Stimulated activated CD4-positive, alpha-beta T cell treated with anti-CD3 and anti-CD28 coated beads, Interleukin-1b, Interleukin-23, amount 100 ng/mL, for 24 hours (primary cell): ENCODE data around the gene HSPBAP1.
A peak's percentile ranks its signal among the peaks of the same experiment; 100 is the strongest.

Source experiments
- DNase-seq, 4 experiments: peaks; one replicate each; pipeline ENCODE4 v3.0.0-alpha.2; 2020; ENCODE audit warnings: low read depth in 4 of 4, low spot score in 1 of 4

Gene HSPBAP1, protein sequence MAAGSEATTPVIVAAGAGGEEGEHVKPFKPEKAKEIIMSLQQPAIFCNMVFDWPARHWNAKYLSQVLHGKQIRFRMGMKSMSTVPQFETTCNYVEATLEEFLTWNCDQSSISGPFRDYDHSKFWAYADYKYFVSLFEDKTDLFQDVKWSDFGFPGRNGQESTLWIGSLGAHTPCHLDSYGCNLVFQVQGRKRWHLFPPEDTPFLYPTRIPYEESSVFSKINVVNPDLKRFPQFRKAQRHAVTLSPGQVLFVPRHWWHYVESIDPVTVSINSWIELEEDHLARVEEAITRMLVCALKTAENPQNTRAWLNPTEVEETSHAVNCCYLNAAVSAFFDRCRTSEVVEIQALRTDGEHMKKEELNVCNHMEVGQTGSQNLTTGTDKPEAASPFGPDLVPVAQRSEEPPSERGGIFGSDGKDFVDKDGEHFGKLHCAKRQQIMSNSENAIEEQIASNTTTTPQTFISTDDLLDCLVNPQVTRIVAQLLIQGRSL

DNA sequence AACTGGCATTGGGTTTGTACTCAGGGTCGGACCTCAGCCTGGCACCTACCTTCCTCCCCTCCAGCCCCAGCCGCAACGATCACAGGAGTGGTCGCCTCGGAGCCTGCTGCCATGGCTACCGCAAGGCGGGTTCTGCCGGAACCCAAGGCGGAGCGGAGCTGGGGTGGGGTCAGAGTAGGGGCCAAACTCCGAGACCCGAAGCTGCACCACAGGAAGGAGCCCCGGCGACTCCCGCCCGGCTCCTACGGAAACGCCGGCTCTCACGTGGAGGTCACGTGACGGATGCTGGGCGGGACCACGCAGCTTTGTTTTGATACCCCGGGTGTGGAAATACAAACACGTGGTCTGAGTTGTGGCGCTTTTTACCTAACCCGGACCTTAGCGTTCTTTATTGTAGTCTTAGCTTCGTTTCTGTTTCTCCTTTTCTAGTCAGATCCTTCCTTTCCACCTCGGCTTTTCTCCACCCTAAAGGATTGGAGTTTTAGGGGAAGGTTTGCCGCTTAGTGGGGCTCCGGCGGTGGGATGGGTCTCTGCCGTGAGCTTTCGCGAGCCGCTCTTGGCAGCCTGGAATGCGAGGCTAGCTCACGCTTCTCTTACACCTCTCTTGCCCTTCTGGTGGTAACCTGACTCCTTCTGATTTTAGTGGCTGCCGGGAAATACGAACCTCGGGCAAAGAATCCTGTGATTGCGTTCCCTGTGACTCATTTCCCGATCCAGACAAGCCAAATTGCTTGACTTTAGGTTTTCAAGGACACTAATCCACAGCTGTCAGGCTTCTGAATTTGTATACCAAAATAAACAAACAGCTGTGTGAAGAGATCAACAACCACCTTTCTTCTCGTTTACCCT is at the start of gene HSPBAP1:
Gene HSPBAP1 (minus strand): TSS at position 264 of the 849 bp plus-strand sequence. CDS start 151 bp downstream, at position 113.
- peak; percentile 72 to 84 (median 80) for DNase-seq

DNA sequence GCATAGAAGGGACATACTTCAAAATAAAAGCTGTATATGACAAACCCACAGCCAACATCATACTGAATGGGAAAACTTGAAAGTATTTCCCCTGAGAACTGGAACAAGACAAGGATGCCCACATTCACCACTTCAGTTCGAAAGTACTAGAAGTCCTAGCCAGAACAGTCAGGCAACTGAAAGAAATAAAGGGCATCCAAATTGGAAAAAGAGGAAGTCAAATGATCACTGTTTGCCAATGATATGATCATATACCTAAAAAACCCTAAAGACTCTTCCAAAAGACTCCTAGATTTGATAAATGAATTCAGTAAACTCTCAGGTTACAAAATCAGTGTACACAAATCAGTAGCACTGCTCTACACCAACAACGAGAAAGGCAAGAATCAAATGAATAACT is 42.0 kb upstream of the HSPBAP1 start:
- no peak for DNase-seq

DNA sequence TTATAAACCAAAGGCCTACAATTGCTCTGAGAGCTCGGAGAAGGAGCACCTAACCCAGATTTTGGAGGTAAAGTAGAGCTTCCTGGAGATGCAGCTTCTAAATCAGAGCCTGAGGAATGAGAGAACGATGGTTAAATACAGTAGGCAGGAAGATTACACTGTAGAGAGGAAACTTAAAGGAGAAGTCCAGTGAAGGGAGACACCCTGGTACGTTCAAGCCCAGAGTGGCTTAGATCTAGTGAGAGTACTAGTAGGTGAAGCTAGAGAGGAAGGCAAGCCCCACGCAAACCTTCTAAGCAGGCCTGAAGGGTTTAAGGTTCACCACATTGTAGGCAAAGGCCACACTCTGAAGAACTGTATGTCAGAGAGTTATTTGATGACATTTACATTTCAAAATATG is 34.6 kb upstream of the HSPBAP1 start:
- no peak for DNase-seq

DNA sequence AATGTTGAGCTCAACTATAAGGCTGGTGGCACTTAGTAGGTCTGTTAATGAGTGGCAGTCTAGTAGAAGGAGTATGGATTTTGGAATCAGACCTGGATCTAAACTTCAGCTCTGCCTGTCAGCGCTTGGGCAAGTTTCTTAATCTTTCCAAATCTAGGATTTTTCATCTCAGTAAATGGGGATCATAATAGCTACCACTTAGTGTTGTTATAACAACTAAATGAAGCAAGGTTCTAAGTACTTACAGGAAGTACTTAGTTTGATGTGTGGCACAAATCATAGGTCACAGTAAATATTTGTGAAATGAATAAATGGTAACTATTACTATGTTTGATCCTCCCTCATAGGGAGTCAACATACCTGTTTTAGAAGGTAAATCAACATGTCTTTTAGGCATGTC is 32.6 kb upstream of the HSPBAP1 start:
- no peak for DNase-seq

DNA sequence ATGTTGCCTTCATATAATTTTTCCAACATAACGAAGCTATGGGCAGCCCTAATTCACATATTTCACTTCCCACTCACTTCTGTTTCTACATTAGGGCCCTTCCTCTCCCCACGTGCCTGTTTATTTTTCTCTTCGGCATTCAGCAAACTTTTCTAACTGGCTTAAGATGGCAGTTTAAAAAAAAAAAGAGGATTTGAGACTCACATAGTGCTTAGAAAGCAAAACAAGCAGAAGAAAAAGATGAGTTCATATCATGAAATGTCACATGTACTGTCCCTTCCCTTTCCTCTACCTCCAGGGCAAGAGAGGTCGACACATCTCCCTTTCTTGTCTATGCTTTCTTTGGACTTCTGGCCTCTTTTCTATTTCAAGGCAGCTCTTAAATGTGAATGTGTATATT is 31.8 kb upstream of the HSPBAP1 start:
- no peak for DNase-seq

DNA sequence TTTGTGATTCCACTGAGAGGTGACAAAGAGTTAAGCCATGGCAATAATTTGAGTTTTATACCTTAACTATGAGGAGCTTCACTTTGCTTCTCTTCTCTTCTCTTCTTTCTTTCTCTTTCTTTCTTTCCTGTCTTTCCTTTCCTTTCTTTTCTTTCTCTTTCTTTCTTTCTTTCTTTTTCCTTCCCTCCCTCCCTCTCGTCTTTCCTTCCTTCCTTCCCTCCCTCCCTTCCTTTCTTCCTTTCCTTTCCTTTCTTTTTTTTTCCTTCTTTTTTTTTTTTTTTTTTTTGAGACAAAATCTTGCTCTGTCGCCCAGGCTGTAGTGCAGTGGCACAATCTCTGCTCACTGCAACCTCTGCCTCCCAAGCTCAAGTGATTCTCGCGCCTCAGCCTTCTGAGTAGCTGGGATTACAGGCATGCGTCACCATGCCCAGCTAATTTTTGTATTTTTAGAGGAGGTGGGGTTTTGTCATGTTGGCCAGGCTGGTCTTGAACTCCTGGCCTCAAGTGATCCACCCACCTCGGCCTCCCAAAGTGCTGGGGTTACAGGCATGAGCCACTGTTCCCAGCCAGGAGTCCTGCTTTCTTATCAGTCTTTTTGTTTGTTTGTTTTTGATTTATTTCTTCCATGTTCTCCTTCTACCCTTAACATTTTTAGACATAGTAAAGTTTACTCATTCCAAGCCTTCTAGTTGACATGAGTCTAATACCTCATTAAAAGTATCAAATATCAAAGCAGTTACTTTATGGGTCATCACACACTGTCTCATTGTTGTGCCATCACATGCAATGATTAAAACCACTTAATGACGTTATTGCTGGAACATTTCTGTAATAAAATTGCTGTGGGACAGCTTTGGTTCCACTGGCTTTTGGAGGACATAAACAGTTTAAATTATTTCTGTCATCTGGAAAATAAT is 31.1 kb upstream of the HSPBAP1 start:
- DNase-seq: no peak

DNA sequence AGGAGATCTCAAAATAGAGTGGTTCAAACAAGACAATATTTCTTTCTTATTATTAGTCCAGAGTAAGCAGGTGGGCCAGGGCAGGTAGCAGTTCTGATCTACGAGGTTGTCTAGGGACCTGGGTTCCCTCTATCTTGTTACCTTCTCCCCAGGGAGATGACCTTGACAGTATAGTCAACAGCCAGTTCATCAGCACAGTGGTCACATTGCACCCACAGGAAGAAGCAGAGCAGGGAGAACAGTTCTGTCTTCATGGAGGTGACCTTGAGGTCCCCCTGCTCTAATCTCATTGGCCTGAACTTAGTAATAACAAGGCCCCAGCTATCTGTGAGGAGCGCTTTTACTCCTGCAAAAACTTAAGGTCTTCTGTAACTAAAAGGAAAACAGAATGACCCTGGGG is 23.0 kb upstream of the HSPBAP1 start:
- no peak for DNase-seq

DNA sequence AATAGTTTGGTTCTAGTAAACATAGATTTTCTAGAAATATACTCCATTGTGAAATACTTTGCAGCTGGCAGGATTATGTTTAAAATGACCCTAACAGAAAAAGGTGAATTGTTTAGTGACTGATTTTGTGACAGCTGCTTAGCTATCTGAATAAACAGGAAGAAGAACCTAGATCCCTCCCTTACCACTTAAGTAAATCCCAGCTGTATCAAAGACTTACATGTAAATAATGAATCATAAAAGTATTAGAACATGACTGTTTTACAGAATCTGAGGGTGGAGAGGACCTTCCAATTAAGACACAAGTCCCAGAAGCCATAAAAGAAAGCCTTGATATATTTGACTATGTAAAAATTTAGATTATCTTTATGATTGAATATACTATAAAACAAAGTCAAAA is 17.1 kb upstream of the HSPBAP1 start:
- no peak for DNase-seq

DNA sequence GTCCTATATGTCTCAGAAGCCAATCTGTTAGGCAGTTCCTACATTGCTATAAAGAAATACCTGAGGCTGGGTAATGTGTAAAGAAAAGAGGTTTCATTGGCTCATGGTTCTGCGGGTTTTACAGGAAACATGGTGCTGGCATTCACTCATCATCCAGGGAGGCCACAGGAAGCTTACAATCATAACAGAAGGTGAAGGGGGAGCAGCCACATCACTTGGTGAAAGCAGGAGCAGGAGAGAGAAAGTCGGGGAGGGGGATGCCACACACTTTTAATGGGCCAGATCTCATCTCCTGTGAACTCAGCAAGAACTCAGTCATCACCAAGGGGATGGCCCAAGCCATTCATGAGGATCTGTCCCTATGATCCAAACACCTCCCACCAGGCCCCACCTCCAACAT is 10.3 kb upstream of the HSPBAP1 start:
- DNase-seq: no peak

DNA sequence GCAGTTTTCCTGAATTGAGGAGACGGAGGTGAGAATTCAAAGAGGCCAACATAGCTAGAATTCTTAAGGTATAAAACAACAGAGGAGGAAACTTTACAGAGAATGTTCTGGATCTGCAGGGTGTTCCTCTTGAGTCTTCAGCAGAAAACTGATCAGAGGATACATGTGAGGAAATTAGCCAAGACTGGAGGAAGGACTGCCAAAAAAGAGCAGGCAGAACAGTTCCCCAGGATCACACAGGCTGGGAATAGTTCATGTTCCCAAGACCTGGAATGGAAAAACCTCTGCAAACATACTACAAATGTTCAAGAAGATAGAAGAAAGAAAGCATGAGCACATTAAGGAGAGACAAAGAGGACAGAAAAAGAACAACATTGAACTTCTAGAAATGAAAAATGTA is 8.7 kb upstream of the HSPBAP1 start:
- DNase-seq: no peak

DNA sequence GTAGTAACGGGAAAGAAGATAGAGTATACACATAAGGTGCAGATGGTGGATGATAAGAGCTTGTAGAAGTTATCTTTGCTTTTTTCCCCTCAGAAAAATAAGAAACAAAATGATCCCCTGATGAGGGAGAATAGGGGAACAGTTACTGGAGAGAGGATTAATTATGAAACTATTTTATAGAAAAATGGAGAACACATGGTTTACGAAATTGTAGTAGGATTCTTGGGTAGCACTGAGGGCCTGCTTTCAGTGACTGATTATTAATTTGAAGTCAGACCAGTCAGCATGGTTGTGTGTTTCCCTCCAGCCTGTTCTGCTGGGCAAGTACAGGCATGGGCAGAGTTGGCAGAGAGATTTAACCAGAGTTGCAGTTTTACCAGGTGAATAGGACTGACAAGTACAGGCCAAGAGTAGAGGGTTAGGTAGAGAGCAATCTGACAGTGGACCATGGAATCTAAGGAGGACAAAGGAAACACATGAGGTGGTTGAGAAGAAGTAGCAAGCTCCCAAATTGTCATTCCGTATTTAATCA is 7.1 kb upstream of the HSPBAP1 start:
- no peak for DNase-seq

DNA sequence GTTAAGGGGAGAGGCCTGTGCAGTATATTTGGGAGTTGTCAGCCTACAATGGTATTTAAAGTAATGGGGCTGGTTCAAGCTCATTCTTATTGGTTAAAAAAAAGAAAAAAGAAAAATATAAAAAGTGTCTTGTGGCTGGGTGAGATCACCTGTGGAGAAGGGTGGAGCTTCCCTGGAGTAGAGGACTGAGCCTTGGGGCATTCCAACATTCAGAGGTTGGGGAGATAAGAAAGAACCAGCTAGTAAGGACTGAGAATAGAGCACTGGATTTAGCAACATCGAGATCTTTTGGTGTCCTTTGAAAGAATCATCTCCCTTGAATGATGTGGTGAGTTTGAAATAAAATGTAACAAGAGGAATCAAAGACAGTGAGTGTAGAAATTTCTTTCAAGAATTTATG is 6.4 kb upstream of the HSPBAP1 start:
- DNase-seq: no peak

DNA sequence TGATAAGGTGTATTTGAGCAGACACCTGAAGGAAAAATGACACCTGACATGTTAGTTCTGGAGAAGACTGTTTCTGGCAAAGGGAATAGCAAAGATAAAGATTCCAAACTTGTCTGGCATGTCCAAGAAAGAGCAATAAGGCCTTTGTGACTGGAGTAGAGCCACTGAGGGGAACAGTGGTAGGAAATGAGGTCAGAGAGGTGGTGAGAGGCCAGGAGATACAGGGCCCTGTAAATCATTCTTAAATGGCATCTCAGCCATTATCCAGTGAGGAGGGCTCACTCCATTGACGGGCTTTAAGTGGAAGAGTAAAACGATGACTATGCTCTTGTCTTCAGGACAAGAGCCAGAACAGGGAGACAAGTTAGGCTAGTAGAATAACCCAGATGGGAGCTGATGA is 5.7 kb upstream of the HSPBAP1 start:
- DNase-seq: no peak

DNA sequence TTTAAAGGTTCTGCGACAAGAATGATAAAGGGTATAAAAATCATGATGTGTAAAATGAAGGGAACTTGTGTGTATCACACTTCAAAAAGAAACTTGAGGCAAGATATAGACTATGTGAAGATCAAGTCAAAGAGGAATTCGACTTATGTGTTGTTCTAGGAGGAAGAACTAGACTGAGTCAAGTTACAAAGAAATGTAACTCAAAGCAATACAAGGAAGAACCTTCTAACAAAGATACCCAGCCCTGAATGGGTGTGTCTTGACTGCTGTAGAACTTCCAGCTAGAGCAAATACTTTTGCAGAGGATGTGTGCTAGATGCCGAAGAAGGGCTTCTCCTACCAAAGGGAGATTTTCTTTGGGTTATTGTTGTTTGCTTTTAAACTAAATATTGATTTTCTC is 3.7 kb upstream of the HSPBAP1 start:
- no peak for DNase-seq

DNA sequence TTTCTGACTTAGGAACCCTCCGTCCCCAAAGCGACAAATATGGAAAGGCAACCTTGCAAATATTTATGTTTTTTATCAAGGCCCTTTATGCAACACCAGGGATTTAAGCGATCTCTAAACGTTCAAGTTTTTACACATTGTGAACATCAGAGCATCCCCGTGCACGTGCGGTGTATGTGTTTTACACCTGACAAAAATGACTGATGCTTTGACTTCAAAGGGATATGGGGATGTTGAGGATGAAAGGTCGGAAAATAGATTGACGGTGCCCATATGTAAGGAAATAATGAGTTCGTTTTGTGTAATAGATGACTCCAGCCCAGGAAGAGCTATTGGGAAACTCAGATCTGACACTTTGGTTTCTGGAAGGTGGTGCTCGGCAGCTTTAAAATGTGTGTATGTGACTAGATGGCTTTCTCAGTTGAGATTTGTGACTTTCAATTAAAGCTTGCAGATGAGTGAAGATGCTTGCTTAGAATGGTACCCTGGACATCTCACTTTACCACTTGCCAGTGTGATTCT is 2.1 kb upstream of the HSPBAP1 start:
- no peak for DNase-seq

DNA sequence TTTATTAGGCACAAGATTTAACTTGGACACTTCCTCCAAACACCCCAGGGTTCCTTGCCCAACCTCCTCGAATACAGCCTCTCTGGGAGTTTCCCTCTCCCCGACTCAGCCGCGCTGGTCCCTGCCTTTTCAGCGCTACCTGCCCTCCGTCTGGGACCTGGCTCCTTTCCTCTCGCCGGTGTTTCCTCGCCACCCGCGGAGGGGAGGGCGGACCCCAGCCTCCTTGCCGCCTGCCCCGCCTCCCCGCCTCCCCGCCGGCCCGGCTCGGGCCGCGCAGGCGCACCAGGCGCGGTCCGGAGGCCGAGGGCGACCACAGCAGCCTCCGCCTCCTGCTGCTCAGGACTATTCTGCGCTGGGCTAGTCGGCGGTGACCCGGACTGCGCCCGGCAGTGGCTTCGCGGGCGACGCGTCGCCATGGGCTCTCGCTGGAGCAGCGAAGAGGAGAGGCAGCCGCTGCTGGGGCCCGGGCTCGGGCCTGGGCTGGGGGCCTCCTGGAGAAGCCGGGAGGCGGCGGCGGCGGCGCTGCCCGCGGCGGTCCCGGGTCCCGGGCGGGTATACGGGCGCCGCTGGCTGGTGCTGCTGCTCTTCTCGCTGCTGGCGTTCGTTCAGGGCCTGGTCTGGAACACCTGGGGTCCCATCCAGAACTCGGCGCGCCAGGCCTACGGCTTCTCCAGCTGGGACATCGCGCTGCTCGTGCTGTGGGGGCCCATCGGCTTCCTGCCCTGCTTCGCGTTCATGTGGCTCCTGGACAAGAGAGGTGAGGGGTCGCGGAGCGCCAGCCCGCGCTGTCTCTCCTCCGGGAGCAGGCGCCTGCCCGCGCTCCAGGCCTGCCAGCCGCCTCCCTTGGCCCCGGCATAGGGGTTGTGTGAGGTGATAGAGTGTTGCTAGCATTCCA is 1.4 kb upstream of the HSPBAP1 start, which contains the start of gene SLC49A4:
Gene SLC49A4 (plus strand): TSS at position 291 of the 895 bp plus-strand sequence. CDS start 124 bp downstream, at position 415.
- peak; percentile 21 to 57 (median 36) for DNase-seq

DNA sequence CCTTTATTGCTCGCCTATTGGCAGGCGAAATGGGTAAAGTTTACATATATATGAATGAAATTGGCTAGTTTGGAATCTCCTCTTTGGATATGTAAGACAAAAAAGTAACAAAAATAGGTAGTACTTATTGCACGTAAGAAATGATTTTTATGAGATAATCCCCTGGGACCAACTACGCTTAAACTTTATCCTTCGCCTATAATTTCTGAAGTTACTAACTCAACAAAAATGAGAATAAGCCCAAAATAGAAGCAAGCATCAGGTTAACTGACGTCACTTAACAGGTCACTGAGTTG is 800 bp upstream of the HSPBAP1 start:
- no peak for DNase-seq

DNA sequence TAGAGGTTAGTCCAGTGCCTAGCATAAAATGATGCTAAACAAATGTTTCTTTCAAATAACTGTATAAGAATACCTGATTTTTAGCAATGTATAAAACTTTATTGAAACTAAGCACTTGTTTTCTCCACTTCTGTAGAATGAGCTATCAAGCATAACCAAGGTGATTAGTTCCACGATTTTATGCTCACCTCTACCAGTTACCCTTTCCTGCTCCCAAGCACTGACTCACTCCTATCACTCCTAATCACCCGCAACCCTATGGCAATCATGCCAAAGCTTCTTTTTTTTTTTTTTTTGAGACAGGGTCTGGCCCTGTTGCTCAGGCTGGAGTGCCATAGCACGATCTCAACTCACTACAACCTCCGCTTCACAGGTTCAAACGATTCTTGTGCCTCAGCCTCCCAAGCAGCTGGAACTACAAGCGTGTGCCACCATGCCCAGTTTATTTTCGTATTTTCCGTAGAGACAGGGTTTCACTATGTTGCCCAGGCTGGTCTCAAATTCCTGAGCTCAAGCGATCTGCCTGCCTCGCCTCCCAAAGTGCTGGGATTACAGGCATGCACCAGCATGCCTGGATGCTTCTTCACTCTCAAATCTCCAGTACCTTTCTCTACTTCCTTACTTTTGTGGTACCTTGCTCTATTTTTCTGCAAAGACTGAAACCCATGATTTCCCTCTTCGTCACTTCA is 3.9 kb downstream of the HSPBAP1 start:
- no peak for DNase-seq

DNA sequence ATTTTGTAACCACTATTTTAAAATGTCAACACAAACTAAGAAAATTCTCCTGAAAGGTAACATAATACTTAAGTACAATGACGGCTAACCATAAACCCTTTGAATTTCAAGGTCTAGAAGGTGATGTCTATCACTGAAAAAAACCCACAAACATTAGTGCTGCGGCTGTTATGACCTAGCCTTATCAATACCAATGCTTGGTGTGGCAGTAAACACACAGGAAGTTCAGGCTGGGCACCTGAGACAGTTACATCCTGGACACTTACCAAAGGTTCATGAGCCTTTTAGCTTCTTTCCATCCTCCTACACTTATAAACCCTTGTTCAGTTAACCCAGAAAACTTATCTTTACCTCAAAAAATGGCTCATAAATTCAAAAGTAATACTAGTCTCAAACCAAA is 5.8 kb downstream of the HSPBAP1 start:
- DNase-seq: no peak
